Limb (tissue), 2 donors: ENCODE results near the gene PLXNC1.
A peak's percentile ranks its signal among the peaks of the same experiment; 100 is the strongest.

Experiments
- DNase-seq, 2 donors: peaks; one replicate each; pipeline ENCODE4 v3.0.0-alpha.2; 2016; ENCODE audit errors: extremely low spot score in 2 of 2

The PLXNC1 gene

GRCh38 chr12:94179723-94180122 lies 31.3 kb downstream of the PLXNC1 start:
- no peak for DNase-seq

DNA sequence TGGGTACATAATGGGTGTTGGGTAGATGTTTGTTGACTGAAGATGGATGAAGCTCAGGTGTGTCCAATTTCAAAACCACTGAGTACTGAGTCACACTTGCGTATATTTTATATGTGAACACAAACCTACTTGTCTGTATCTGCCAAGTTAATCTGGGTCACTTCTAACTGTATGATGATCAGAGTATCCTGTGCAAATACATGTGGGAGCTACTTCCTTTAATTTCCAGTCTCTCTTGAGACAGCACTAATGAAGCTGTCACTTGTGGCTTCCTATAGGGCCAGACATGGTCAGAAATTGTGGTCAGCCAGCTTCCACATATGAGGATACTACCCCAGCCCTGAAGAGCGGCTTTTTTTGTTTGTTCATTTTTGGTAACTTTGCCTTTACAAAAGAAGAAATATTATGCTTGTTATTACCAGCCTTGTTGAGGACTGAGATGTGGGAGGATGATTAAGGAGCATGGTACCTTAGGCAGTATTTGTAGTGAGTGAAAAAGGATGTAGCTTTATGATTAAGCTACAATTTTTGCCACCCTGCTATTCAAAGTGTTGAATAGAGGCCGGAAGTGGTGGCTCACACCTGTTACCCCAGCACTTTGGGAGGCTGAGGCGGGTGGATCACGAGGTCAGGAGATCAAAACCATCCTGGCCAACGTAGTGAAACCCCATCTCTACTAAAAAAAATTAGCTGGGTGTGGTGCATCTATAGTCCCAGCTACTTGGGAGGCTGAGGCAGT lies 32.4 kb downstream of the PLXNC1 start:
- no peak for DNase-seq

DNA sequence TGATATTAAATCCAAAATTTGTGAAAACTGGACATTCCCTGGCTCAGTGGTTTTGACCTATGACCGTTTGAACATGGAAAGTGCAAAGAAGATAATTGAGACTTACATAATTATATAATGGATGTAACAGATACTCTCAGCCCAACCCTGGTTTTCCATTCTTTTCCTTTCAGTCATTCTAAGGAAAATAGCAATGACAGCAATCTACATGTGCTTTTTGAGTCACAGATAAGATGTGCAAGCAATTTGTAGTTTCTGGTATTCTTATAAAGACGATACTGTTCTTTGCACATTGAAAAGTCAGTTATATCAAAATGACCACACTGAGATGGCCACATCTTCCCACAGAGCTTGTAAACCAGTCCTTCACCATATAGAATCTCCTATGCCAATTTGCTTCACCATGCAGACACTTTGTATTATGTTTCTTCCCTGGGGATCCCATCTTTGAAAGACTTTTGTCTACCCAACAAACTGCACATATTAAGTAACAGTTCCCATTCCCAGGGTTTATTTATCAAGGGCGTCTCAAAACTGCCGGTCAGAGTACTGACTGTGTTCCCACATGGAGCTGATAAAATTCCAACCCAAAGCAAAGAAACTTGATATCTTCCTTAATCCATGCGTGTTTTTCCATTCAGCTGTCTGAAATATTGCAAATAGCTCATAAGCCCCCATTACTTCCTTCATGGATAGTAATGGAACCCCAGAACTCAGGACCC lies 34.8 kb downstream of the PLXNC1 start:
- DNase-seq: no peak

DNA sequence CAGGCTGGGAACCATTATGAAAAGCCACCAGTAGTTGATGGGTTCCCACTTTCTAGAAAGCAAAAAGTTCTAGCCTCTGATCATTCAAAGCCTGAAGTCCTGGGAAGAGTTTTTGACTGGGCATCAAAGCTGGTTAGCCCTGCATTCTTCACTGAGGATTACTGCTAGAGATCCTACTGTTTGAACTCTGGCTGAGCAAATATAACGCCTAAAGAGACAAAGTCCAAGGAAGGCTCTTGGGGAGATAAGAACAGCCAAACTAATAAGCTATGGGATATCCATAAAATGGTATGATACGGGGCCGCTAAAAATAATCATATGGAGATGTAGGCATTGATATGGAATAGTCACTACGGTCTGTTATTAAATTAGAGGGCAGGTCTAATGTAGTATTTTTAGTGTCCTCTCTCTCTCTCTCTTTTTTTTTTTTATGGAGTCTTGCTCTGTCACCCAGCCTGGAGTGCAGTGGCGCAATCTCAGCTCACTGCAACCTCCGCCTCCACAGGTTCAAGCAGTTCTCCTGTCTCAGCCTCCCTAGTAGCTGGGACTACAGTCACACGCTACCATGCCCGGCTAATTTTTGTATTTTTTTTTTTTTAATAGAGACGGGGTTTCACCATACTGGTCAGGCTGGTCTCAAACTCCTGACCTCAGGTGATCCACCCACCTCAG lies 35.5 kb downstream of the PLXNC1 start:
- DNase-seq: no peak

- DNase-seq: no peak
Observed at GRCh38 chr12:94184995-94185719, 36.8 kb downstream of the PLXNC1 start.

GRCh38 chr12:94185801-94186200 lies 37.4 kb downstream of the PLXNC1 start:
- DNase-seq: no peak

GRCh38 chr12:94186278-94187241 lies 38.2 kb downstream of the PLXNC1 start:
- peak; percentile 67 to 87 for DNase-seq

GRCh38 chr12:94187361-94187760 lies 39.0 kb downstream of the PLXNC1 start:
- peak in 1 of 2 donors; percentile 36 for DNase-seq

DNA sequence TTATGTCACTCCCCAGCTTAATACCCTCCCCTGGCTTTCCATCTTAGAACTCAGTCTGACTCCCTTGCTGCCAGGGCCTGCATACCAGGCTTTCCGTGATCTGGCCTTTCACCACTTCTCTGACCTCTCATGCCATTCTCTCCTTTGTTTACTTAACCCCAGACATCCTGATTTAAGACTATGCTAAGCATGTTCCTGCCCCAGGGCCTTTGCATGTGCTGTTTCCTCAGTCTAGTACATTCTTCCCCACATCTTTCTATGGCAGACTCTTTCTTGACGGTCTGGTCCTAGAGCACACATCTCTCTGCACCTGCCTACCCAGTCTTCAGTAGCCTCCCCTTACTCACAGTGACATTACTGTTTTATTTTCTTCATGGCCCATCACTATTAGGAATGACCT lies 42.2 kb downstream of the PLXNC1 start:
- no peak for DNase-seq

GRCh38 chr12:94191023-94191422 lies 42.6 kb downstream of the PLXNC1 start:
- DNase-seq: no peak

DNA sequence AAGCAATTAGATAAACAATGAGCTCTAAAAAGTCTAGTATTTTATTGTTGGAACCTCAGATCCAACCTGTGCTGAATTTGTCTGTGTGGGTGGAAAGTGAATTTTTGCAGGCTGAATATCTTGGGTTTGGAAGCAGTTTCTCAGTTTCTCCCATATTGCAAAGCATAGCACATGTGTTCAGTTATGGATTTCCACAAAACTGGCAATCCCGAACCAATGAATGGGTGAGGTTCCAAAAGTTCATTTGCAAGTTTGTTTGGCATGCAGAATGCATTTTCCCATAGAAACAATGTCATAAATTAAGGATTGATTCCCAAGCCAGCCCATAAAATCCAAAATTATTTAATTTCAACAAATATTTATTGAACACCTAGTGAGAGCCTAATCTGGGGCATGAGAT lies 43.4 kb downstream of the PLXNC1 start:
- no peak for DNase-seq

GRCh38 chr12:94192506-94192905 lies 44.1 kb downstream of the PLXNC1 start:
- no peak for DNase-seq

DNA sequence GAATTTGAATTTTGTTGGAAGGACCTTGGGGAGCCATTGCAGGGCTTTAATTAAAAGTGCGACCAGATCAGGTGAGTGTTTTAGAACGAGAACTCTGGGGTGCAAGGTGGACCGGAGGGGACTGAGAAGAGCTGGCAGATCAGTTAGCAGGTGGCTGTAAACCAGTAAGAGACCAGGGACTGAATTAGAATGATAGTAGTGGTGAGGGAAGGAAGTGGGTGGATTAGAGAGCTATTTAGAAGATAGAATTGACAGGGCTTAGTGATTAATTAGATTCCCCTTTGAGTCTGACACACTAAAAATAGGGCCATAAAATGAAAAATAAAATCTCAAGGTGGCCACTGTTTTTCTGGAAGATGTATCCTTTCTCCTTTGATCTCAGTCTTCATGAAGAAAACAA lies 44.8 kb downstream of the PLXNC1 start:
- no peak for DNase-seq

- no peak for DNase-seq
Observed at GRCh38 chr12:94195483-94195882, 47.1 kb downstream of the PLXNC1 start.

DNA sequence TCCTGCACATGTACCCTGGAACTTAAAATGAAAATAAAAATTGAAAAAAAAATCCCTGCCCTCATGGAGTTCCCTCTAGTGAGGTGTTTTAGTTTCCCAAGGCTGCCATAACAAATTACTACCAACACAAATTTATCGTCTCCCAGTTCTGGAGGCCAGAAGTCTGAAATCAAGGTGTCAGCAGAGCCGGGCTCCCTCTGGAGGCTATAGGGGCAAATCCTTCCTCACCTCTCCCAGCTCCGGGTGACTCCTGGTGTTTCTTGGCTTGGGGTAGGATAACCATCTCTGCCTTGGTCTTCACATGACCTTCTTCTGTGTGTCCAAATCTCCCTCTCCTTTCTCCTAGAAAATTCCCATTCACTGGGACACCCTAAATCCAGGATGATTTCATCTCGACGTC lies 50.1 kb downstream of the PLXNC1 start:
- no peak for DNase-seq

DNA sequence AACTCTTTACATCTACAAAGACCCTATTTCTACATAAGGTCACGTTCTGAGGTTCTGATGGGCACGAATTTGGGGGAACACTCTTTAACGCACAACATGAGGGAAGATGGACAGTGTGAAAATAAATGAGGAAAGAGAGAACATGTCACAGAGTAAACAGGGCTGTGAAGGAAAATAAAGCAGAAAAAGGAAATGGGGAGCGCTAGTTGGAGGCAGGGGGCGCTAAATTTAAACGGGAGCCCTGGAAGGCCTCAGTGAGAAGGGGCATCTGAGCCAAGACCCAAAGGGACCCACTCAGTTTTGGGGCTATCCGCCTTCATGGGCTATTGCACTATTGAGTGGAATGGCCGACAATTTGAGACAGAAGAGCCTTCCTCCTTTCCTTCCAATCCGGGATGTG lies 50.5 kb downstream of the PLXNC1 start:
- DNase-seq: no peak

GRCh38 chr12:94200069-94200468 lies 51.7 kb downstream of the PLXNC1 start:
- DNase-seq: no peak

GRCh38 chr12:94200695-94201094 lies 52.3 kb downstream of the PLXNC1 start:
- no peak for DNase-seq

DNA sequence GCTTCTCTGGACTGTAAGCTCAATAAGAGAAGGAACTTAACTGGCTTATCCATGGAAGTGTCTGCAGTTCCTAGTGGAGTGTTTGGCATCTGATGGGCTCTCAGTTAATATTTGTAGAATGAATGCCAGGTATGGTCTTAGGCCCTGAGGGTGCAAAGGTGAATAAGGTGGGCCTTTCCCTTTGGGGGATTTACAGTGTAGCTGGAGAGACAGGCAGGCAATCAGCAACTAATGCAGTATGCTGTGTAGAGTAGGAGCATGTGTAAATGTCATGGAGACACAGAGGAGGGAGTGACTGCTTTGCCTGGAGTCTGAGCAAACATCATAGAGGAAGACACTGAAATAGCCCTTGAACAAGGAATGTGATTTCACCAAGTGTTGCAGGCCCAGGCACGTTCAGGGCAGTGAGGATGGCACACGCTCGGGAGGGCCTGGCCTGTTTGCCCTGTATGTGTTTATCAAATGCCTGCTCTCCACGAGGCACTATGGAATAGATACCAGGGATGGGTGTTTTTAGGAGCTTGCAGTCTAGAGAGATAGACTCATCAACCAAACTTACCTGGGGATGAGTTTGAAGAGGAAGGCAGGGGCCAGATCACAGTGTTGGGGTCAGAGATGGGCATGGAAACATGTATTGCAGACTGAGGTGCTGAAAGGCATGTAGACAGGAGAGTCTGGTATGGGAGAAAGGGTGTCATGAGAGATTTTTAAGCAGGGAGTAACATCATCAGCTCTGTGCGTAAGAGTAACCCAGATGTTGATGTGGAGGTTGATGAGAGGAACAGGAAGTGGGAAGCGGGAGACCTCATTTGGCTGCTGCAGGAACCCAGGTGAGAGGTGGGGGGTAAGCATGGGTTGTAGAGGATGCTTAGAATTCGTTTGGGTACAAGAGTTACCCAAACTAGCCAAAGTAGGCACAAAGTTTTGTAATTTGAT lies 54.1 kb downstream of the PLXNC1 start:
- DNase-seq: no peak

- DNase-seq: no peak
Observed at GRCh38 chr12:94203181-94203546, 54.8 kb downstream of the PLXNC1 start.
